Endothelial cell of umbilical vein (primary cell): ENCODE data around the gene CAPZA2. TPM values are rescaled to one million over a fixed set of nuclear protein-coding genes. Genes with fewer than 3 reads are reported as not detected.

Experiments
- BruUV-seq: library from RNA; stranded (reverse); fragments of 400-500 nt; replicated peaks from 2 replicates; lab custom pipeline; 2021; lab: Mats Ljungman, UMichigan
- CTCF ChIA-PET: fragments of 300-600, 350-600 bp; sonication (Branson Sonifier 250); formaldehyde crosslinking; loops from one replicate; lab custom pipeline; 2021; ENCODE audit warnings: antibody characterized with exemption, inconsistent platforms; lab: Charles Lee
- POLR2A ChIA-PET: fragments of 300-600, 350-600 bp; sonication (Branson Sonifier 250); formaldehyde crosslinking; loops from one replicate; lab custom pipeline; 2021; ENCODE audit warnings: antibody characterized with exemption, inconsistent platforms; lab: Charles Lee
- DNase-seq: peaks from one replicate; pipeline ENCODE4 v3.0.0-alpha.2; 2011; ENCODE audit warnings: low read depth, low spot score
- FAIRE-seq: peaks from 2 replicates; lab custom pipeline; 2011; peaks lifted over from hg19 to GRCh38; lab: Jason Lieb, UNC
- H2AFZ ChIP-seq: 2 replicates; pipeline ENCODE4 v1.6.0; 2012; ENCODE audit warnings: low read depth, low read length, control low read depth, inconsistent platforms
- H3K27ac ChIP-seq: 2 replicates; pipeline ENCODE4 v1.5.1; 2011; ENCODE audit warnings: low read depth, mild to moderate bottlenecking, control low read depth, low read length, moderate library complexity; ENCODE audit not compliant: insufficient read depth
- H3K27me3 ChIP-seq, 2 experiments: 2 replicates each; pipeline versions ENCODE4 v1.6.0 to v1.6.1; 2011; ENCODE audit warnings: low read length in 2 of 2, mixed read lengths in 1 of 2; ENCODE audit not compliant: control insufficient read depth in 2 of 2, insufficient read depth in 2 of 2
- H3K36me3 ChIP-seq, 2 experiments: 2 replicates in 1 of 2; 3 replicates in 1 of 2; pipeline ENCODE4 v1.5.1; 2011; ENCODE audit warnings: low read length in 2 of 2, mild to moderate bottlenecking in 1 of 2, moderate library complexity in 1 of 2; ENCODE audit not compliant: control insufficient read depth in 2 of 2, insufficient read depth in 2 of 2; ENCODE audit errors: extremely low read depth in 1 of 2
- H3K4me1 ChIP-seq: 3 replicates; pipeline ENCODE4 v1.5.1; 2011; ENCODE audit warnings: mild to moderate bottlenecking, low read length; ENCODE audit not compliant: control insufficient read depth, insufficient read depth; ENCODE audit errors: extremely low read depth
- H3K4me2 ChIP-seq: 2 replicates; pipeline ENCODE4 v1.6.1; 2011; ENCODE audit warnings: low read length, control low read depth, mixed read lengths; ENCODE audit not compliant: insufficient read depth
- H3K4me3 ChIP-seq, 3 experiments: fragments of 200-600 bp in 1 of 3; sonication (generic), shearing (Covaris generic) in 1 of 3; replicated peaks in 1 of 3; 2 replicates each; pipeline ENCODE4 v1.5.1; 2011 to 2016; ENCODE audit warnings: control low read depth in 3 of 3, low read length in 3 of 3, mild to moderate bottlenecking in 2 of 3, inconsistent platforms in 1 of 3, low read depth in 1 of 3, moderate library complexity in 1 of 3; ENCODE audit not compliant: insufficient read depth in 1 of 3
- H3K79me2 ChIP-seq: 2 replicates; pipeline ENCODE4 v1.6.0; 2012; ENCODE audit warnings: low read length, inconsistent platforms; ENCODE audit not compliant: control insufficient read depth, insufficient read depth
- H3K9ac ChIP-seq: replicated peaks from 2 replicates; pipeline ENCODE3; 2011; ENCODE audit warnings: low read length, control low read depth; ENCODE audit not compliant: insufficient read depth; ENCODE audit errors: extremely low read depth
- H3K9me1 ChIP-seq: replicated peaks from 3 replicates; pipeline ENCODE4 v1.6.0; 2011; ENCODE audit warnings: mild to moderate bottlenecking, low read length; ENCODE audit not compliant: control insufficient read depth, insufficient read depth; ENCODE audit errors: extremely low read depth
- H3K9me3 ChIP-seq: replicated peaks from 2 replicates; pipeline ENCODE4 v1.5.1; 2012; ENCODE audit warnings: low read length, inconsistent platforms; ENCODE audit not compliant: control insufficient read depth, insufficient read depth
- H4K20me1 ChIP-seq: replicated peaks from 2 replicates; pipeline ENCODE3; 2011; ENCODE audit warnings: mild to moderate bottlenecking, low read length; ENCODE audit not compliant: control insufficient read depth, insufficient read depth; ENCODE audit errors: extremely low read depth
- FOS ChIP-seq: IDR thresholded peaks from 2 replicates; pipeline ENCODE4 v1.6.1; 2011; ENCODE audit warnings: mild to moderate bottlenecking, low read length, moderate library complexity, borderline replicate concordance; ENCODE audit not compliant: insufficient read depth
- GATA2 ChIP-seq: IDR thresholded peaks from 2 replicates; pipeline ENCODE4 v1.7.0; 2011; ENCODE audit warnings: low read depth, mild to moderate bottlenecking, moderate library complexity, mixed read lengths, low read length; ENCODE audit not compliant: insufficient read length, insufficient read depth
- JUN ChIP-seq: IDR thresholded peaks from 2 replicates; pipeline ENCODE4 v1.6.1; 2011; ENCODE audit warnings: borderline replicate concordance, low read depth; ENCODE audit not compliant: insufficient read length, insufficient read depth
- MYC ChIP-seq: IDR thresholded peaks from one replicate; pipeline ENCODE4 v1.6.1; 2011; ENCODE audit warnings: mild to moderate bottlenecking, low read depth, low read length
- POLR2A ChIP-seq: IDR thresholded peaks from 2 replicates; pipeline ENCODE4 v1.6.1; 2012; ENCODE audit warnings: low read depth, mild to moderate bottlenecking, control low read depth, low read length
- dilution Hi-C: fragments of 300-500 bp; cut with MboI; formaldehyde crosslinking; loops from one replicate; pipeline ENCODE4 v1.15.0; 2019; ENCODE audit warnings: low sequenced_read_pairs; ENCODE audit not compliant: extremely low pct_ligation_motif_present
- intact Hi-C: fragments of 100-400 bp; cut with micrococcal nuclease; formaldehyde crosslinking; loops from one replicate; pipeline ENCODE4 v1.10.0; 2022
- polyA plus RNA-seq, 4 experiments: library from polyadenylated mRNA; depleted of rRNA in 3 of 4; stranded (reverse) in 3 of 4; unstranded in 1 of 4; fragments of >200 nt; gene quantifications; 2 replicates each; pipeline versions ENCODE4 v1.2.1 to v1.2.3, GENCODE V29; 2011 to 2012; ENCODE audit warnings: missing spikeins in 1 of 4
- total RNA-seq: library from RNA; stranded (reverse); gene quantifications from 2 replicates; pipeline ENCODE4 v1.2.3, GENCODE V29; 2021
- TF ChIP-seq, protein P1 (sequence below), 2 donors: IDR thresholded peaks; 1 replicate in 1 of 2; 2 replicates in 1 of 2; pipeline ENCODE4 v1.5.1; 2011; ENCODE audit warnings: low read length in 2 of 2, mild to moderate bottlenecking in 2 of 2, moderate library complexity in 2 of 2, control low read depth in 1 of 2, inconsistent platforms in 1 of 2, low read depth in 1 of 2; ENCODE audit not compliant: insufficient read depth in 1 of 2; ENCODE audit errors: extremely low read depth in 1 of 2
- TF ChIP-seq, protein P2 (sequence below): IDR thresholded peaks from 2 replicates; pipeline ENCODE4 v1.6.1; 2011; ENCODE audit not compliant: insufficient read depth, insufficient read length

The CAPZA2 gene
- total and polyA plus RNA-seq, 2 donors (not counting 3 experiments of a cell fraction or from before 2014, with no cell fraction given) = 48.1 to 347 TPM

DNA sequence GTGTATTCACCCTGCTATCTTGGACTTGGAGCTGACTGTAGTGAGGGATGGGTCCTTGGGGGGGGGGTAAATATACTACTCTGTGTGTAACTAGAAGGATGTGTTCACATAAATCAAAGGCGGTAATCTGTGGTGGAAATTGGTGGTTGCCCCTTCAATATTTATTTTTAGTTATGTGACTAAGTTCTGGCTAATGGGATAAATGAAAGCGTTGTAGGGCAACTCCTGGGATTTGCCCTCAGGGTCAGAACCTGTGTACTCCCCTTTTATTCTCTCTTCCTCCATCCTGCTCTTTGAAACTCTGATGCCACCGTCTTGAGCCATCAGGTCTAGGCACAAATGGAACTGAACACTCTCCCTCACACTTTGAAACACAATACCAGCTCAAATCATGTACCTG, 66.6 kb downstream of the CAPZA2 start:
- H4K20me1 ChIP-seq = no peaks in the 10 kb centered on the region
- dilution Hi-C loops (no loop called here), intact Hi-C loops (no loop called here)
- H2AFZ ChIP-seq = no peak overlapping the region
- H3K27ac ChIP-seq = no peak overlapping the region
- CTCF ChIA-PET = interaction anchor here (0.9 to 13.4 kb wide), 8 partner anchors 14 to 787 kb away, joined by 3 to 272 read pairs (median 6); partner anchors contain the start of gene ST7
- H3K9ac ChIP-seq = no peak overlapping the region
- H3K36me3 ChIP-seq = no peaks in the 10 kb centered on the region
- H3K27me3 ChIP-seq = no peaks in the 10 kb centered on the region
- POLR2A ChIA-PET = interaction anchor here (0.6 kb wide), 1 partner anchor 74 kb away, joined by 3 read pairs; no protein-coding TSS in a partner anchor
- H3K9me3 ChIP-seq = no peaks in the 10 kb centered on the region
- H3K4me1 ChIP-seq = peaks cover 3% of the 10 kb centered on the region
- H3K4me2 ChIP-seq = no peak overlapping the region
- H3K4me3 ChIP-seq = no peak overlapping the region
- BruUV-seq = no TSS peak
- DNase-seq (no peak), FAIRE-seq (no peak)
- H3K9me1 ChIP-seq = no peaks in the 10 kb centered on the region
- no peaks in the 10 kb centered on the region for H3K79me2 ChIP-seq
- TF ChIP-seq JUN (no peak), POLR2A (no peak), GATA2 (no peak), FOS (no peak), MYC (no peak)
- TF ChIP-seq, protein P1, sequence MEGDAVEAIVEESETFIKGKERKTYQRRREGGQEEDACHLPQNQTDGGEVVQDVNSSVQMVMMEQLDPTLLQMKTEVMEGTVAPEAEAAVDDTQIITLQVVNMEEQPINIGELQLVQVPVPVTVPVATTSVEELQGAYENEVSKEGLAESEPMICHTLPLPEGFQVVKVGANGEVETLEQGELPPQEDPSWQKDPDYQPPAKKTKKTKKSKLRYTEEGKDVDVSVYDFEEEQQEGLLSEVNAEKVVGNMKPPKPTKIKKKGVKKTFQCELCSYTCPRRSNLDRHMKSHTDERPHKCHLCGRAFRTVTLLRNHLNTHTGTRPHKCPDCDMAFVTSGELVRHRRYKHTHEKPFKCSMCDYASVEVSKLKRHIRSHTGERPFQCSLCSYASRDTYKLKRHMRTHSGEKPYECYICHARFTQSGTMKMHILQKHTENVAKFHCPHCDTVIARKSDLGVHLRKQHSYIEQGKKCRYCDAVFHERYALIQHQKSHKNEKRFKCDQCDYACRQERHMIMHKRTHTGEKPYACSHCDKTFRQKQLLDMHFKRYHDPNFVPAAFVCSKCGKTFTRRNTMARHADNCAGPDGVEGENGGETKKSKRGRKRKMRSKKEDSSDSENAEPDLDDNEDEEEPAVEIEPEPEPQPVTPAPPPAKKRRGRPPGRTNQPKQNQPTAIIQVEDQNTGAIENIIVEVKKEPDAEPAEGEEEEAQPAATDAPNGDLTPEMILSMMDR (IDR thresholded peaks at IDR 0.05; ENCODE audit: extremely low read depth in 1 of 2, insufficient read depth in 1 of 2, low read depth in 1 of 2, low read length in 2 of 2) = no peak
- TF ChIP-seq, protein P2, sequence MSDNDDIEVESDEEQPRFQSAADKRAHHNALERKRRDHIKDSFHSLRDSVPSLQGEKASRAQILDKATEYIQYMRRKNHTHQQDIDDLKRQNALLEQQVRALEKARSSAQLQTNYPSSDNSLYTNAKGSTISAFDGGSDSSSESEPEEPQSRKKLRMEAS = no peak
